OCI-M1 (cell line): ENCODE results near the gene LCP1.

Experiments used
- DNase-seq: peaks from one replicate; lab custom pipeline; 2025; lab: John Stamatoyannopoulos, UW

The LCP1 gene

GRCh38 chr13:46100191-46100815, 81.7 kb downstream of the LCP1 start:
- peak; percentile 71 for DNase-seq

- DNase-seq = no peak
Measured at GRCh38 chr13:46097663-46098062, 84.3 kb downstream of the LCP1 start.

GRCh38 chr13:46097015-46097414, 85.0 kb downstream of the LCP1 start:
- no peak for DNase-seq

- DNase-seq = no peak
Measured at GRCh38 chr13:46094478-46094877, 87.5 kb downstream of the LCP1 start.

- DNase-seq = peak; percentile 18
Measured at GRCh38 chr13:46088821-46089562, 93.0 kb downstream of the LCP1 start.

- DNase-seq = peak; percentile 11
Measured at GRCh38 chr13:46087481-46087880, 94.5 kb downstream of the LCP1 start.

GRCh38 chr13:46086985-46087384, 95.0 kb downstream of the LCP1 start:
- no peak for DNase-seq

GRCh38 chr13:46086421-46086922, 95.5 kb downstream of the LCP1 start:
- no peak for DNase-seq

GRCh38 chr13:46085737-46086136, 96.2 kb downstream of the LCP1 start:
- no peak for DNase-seq

- no peak for DNase-seq
Measured at GRCh38 chr13:46082324-46082723, 99.7 kb downstream of the LCP1 start.

GRCh38 chr13:46079770-46080169, 102.2 kb downstream of the LCP1 start:
- DNase-seq = no peak

GRCh38 chr13:46077265-46077664, 104.7 kb downstream of the LCP1 start:
- no peak for DNase-seq

GRCh38 chr13:46076827-46077226, 105.2 kb downstream of the LCP1 start:
- no peak for DNase-seq
